ENCODE results near the gene KCNC3. TPM values are rescaled to one million over a fixed set of nuclear protein-coding genes. Genes with fewer than 3 reads are reported as not detected.

The KCNC3 gene
- total and polyA plus RNA-seq, 2 of the 13 experiments (the other 11 are each of a cell fraction or from before 2014, with no cell fraction given): 0.29 to 1.7 TPM

GRCh38 chr19:50264483-50265186 is 64.5 kb downstream of the KCNC3 start (continued):
- TF ChIP-seq HNRNPH1 (optimal IDR thresholded peaks at IDR 0.05; ENCODE audit: low read depth, low read length) (no peak), GPN1 (CRISPR knock-in tag; IDR thresholded peaks at IDR 0.05; ENCODE audit: borderline replicate concordance) (no peak), ZNF652 (CRISPR knock-in tag; IDR thresholded peaks at IDR 0.05; ENCODE audit: borderline replicate concordance, low read depth) (peak; percentile 78), MLXIP (CRISPR knock-in tag; IDR thresholded peaks at IDR 0.05; ENCODE audit: borderline replicate concordance) (no peak), ZNF749 (CRISPR knock-in tag; IDR thresholded peaks at IDR 0.05; ENCODE audit: borderline replicate concordance) (no peak), ZNF44 (CRISPR knock-in tag; IDR thresholded peaks at IDR 0.05) (no peak), ZBTB26 (CRISPR knock-in tag; IDR thresholded peaks at IDR 0.05; ENCODE audit: borderline replicate concordance) (no peak), TRIM24 (CRISPR knock-in tag; IDR thresholded peaks at IDR 0.05) (no peak), AGO2 (optimal IDR thresholded peaks at IDR 0.05; ENCODE audit: low read depth, low read length) (no peak), CSRNP1 (CRISPR knock-in tag; IDR thresholded peaks at IDR 0.05) (no peak), ZBTB4 (CRISPR knock-in tag; IDR thresholded peaks at IDR 0.05; ENCODE audit: borderline replicate concordance) (no peak), KMT2B (CRISPR knock-in tag; IDR thresholded peaks at IDR 0.05) (no peak), ZFP91 (CRISPR knock-in tag; IDR thresholded peaks at IDR 0.05; ENCODE audit: borderline replicate concordance) (no peak), POLR2AphosphoS2 (IDR thresholded peaks at IDR 0.05; ENCODE audit: low read depth, low read length) (no peak), ZNF512 (CRISPR knock-in tag; IDR thresholded peaks at IDR 0.05) (no peak), AHR (CRISPR knock-in tag; IDR thresholded peaks at IDR 0.05) (no peak)

Data from HepG2 (cell line).